DND-41 (cell line): ENCODE results near the gene CRACR2A.

Experiments used
- ATAC-seq: fragments of 200-7000 bp; cut with Tn5 transposase; 3 replicates; pipeline ENCODE4 v1.9.1; 2021; ENCODE audit warnings: low read depth; ENCODE audit not compliant: insufficient read depth
- DNase-seq: peaks from one replicate; pipeline ENCODE4 v3.0.0-alpha.2; 2020
- H2AFZ ChIP-seq: 2 replicates; pipeline ENCODE4 v1.6.0; 2012; ENCODE audit warnings: low read depth, low read length
- H3K27ac ChIP-seq: 2 replicates; pipeline ENCODE4 v1.5.1; 2012; ENCODE audit warnings: low read length, inconsistent platforms
- H3K27me3 ChIP-seq: fragments of 200-600 bp; sonication (generic); 2 replicates; pipeline ENCODE4 v1.6.0; 2012; ENCODE audit warnings: low read length, mild to moderate bottlenecking, inconsistent platforms; ENCODE audit not compliant: insufficient read depth, poor library complexity
- H3K36me3 ChIP-seq: 2 replicates; pipeline ENCODE4 v1.5.1; 2012; ENCODE audit warnings: low read length, inconsistent platforms; ENCODE audit not compliant: insufficient read depth
- H3K4me1 ChIP-seq: 2 replicates; pipeline ENCODE4 v1.5.1; 2012; ENCODE audit warnings: mild to moderate bottlenecking, low read length; ENCODE audit not compliant: insufficient read depth
- H3K4me2 ChIP-seq: 2 replicates; pipeline ENCODE4 v1.6.0; 2012; ENCODE audit warnings: mild to moderate bottlenecking, moderate library complexity, low read length, inconsistent platforms; ENCODE audit not compliant: insufficient read depth
- H3K4me3 ChIP-seq, 2 experiments: fragments of 200-600 bp in 1 of 2; shearing (Covaris generic) in 1 of 2; 2 replicates each; pipeline ENCODE4 v1.5.1; 2012 to 2016; ENCODE audit warnings: inconsistent platforms in 2 of 2, low read length in 2 of 2, mild to moderate bottlenecking in 2 of 2, low read depth in 1 of 2, moderate library complexity in 1 of 2
- H3K79me2 ChIP-seq: 2 replicates; pipeline ENCODE4 v1.6.0; 2012; ENCODE audit warnings: low read length, inconsistent platforms; ENCODE audit not compliant: insufficient read depth
- H3K9ac ChIP-seq: 2 replicates; pipeline ENCODE4 v1.6.0; 2012; ENCODE audit warnings: low read depth, mild to moderate bottlenecking, inconsistent platforms, low read length, moderate library complexity
- H3K9me3 ChIP-seq: 2 replicates; pipeline ENCODE4 v1.5.1; 2012; ENCODE audit warnings: low read length, moderate library complexity, mild to moderate bottlenecking, inconsistent platforms; ENCODE audit not compliant: insufficient read depth, severe bottlenecking
- H4K20me1 ChIP-seq: 2 replicates; pipeline ENCODE4 v1.6.0; 2012; ENCODE audit warnings: low read length; ENCODE audit not compliant: insufficient read depth
- CTCF ChIP-seq: IDR thresholded peaks from 2 replicates; pipeline ENCODE4 v1.5.1; 2012; ENCODE audit warnings: borderline replicate concordance, low read length, moderate library complexity, mild to moderate bottlenecking; ENCODE audit not compliant: poor library complexity, severe bottlenecking; ENCODE audit errors: extremely low read depth
- EZH2 ChIP-seq: IDR thresholded peaks from 3 replicates; pipeline ENCODE4 v1.6.1; 2012; ENCODE audit warnings: borderline replicate concordance, low read depth, mild to moderate bottlenecking, moderate library complexity, low read length, inconsistent platforms; ENCODE audit not compliant: severe bottlenecking

The CRACR2A gene

GRCh38 chr12:3704512-3705353 is 48.2 kb downstream of the CRACR2A start:
- TF ChIP-seq EZH2 (no peak), CTCF (no peak)

GRCh38 chr12:3700861-3701260 is 52.0 kb downstream of the CRACR2A start:
- Histone ChIP-seq H3K27ac (no peak overlapping the region), H2AFZ (no peak overlapping the region), H3K4me3 (no peak overlapping the region), H3K4me2 (no peak overlapping the region), H3K79me2 (no peaks in the 10 kb centered on the region), H3K9me3 (no peaks in the 10 kb centered on the region), H4K20me1 (0 out of 2 replicates have a peak, but pooled peaks cover 6% of the 10 kb centered on the region), H3K9ac (no peak overlapping the region), H3K27me3 (no peaks in the 10 kb centered on the region), H3K36me3 (peaks cover 18% of the 10 kb centered on the region; the same call in 1 of the 2 replicates), H3K4me1 (no peaks in the 10 kb centered on the region)
- no peak for ATAC-seq
- DNase-seq, result no peak
- no peak for TF ChIP-seq EZH2
- TF ChIP-seq CTCF, result no peak

More at GRCh38 chr12:3704512-3705353, 48.2 kb downstream of the CRACR2A start:
- H2AFZ ChIP-seq, result no peak overlapping the region
- H3K79me2 ChIP-seq, result no peaks in the 10 kb centered on the region
- DNase-seq (no peak), ATAC-seq (no peak)
- H3K4me3 ChIP-seq, result no peak overlapping the region
- no peak overlapping the region for H3K4me2 ChIP-seq
- H3K9me3 ChIP-seq, result no peaks in the 10 kb centered on the region
- no peak overlapping the region for H3K27ac ChIP-seq
- H3K4me1 ChIP-seq, result no peaks in the 10 kb centered on the region
- peaks cover 3% of the 10 kb centered on the region; the same call in 1 of the 2 replicates for H3K36me3 ChIP-seq
- H3K9ac ChIP-seq, result no peak overlapping the region
- no peaks in the 10 kb centered on the region for H3K27me3 ChIP-seq
- no peaks in the 10 kb centered on the region for H4K20me1 ChIP-seq

GRCh38 chr12:3698218-3698974 is 54.5 kb downstream of the CRACR2A start:
- H2AFZ ChIP-seq, result no peak overlapping the region
- no peak overlapping the region for H3K27ac ChIP-seq
- peaks cover 40% of the 10 kb centered on the region for H3K36me3 ChIP-seq
- no peak overlapping the region for H3K9ac ChIP-seq
- H4K20me1 ChIP-seq, result 0 out of 2 replicates have a peak, but pooled peaks cover 6% of the 10 kb centered on the region
- no peaks in the 10 kb centered on the region for H3K9me3 ChIP-seq
- ATAC-seq, result no peak
- no peak overlapping the region for H3K4me3 ChIP-seq
- TF ChIP-seq EZH2 (no peak), CTCF (no peak)
- no peak for DNase-seq
- no peaks in the 10 kb centered on the region for H3K27me3 ChIP-seq
- no peaks in the 10 kb centered on the region for H3K4me1 ChIP-seq
- H3K4me2 ChIP-seq, result no peak overlapping the region
- H3K79me2 ChIP-seq, result no peaks in the 10 kb centered on the region
